WTC11 (cell line): ENCODE results near the gene ZNF768. TPM values are rescaled to one million over a fixed set of nuclear protein-coding genes. Genes with fewer than 3 reads are reported as not detected.

Experiments
- ATAC-seq: fragments of 200-7000 bp; cut with Tn5 transposase; 2 replicates; pipeline ENCODE4 v1.10.0; 2021; ENCODE audit warnings: mild to moderate bottlenecking, moderate library complexity
- CTCF ChIA-PET: fragments of 300-600 bp; sonication (Branson Sonifier 250); formaldehyde crosslinking; loops from one replicate; lab custom pipeline; 2021; ENCODE audit warnings: antibody characterized with exemption; lab: Charles Lee
- POLR2A ChIA-PET: fragments of 350-600 bp; sonication (Branson Sonifier 250); formaldehyde crosslinking; loops from one replicate; lab custom pipeline; 2021; ENCODE audit warnings: antibody characterized with exemption; lab: Charles Lee
- DNase-seq: peaks from one replicate; pipeline ENCODE4 v3.0.0; 2021; ENCODE audit warnings: low spot score
- H3K27ac Mint-ChIP-seq: 2 replicates; pipeline ENCODE4 v1.8.0; 2021; ENCODE audit warnings: mixed read lengths
- H3K27me3 Mint-ChIP-seq: 2 replicates; pipeline ENCODE4 v1.8.0; 2021; ENCODE audit warnings: low read depth, mild to moderate bottlenecking, moderate library complexity, mixed read lengths
- H3K36me3 Mint-ChIP-seq: 2 replicates; pipeline ENCODE4 v1.8.0; 2021; ENCODE audit warnings: mixed read lengths
- H3K4me1 Mint-ChIP-seq: 2 replicates; pipeline ENCODE4 v1.8.0; 2022; ENCODE audit warnings: mixed read lengths
- H3K4me3 Mint-ChIP-seq: 2 replicates; pipeline ENCODE4 v1.8.0; 2021; ENCODE audit warnings: mild to moderate bottlenecking, moderate library complexity, mixed read lengths
- H3K9me3 Mint-ChIP-seq: 2 replicates; pipeline ENCODE4 v1.8.0; 2021; ENCODE audit warnings: mixed read lengths
- ATF1 ChIP-seq: sonication (generic); formaldehyde crosslinking; IDR thresholded peaks from 2 replicates; pipeline ENCODE4 v1.8.1; 2023; ENCODE audit warnings: mild to moderate bottlenecking, moderate library complexity, missing genetic modification reagents
- EMX1 ChIP-seq: fragments of 250-450 bp; sonication (Bioruptor Pico); IDR thresholded peaks from 2 replicates; pipeline ENCODE4 v1.8.0; 2021; ENCODE audit warnings: mild to moderate bottlenecking
- KAT7 ChIP-seq: sonication (generic); formaldehyde crosslinking; IDR thresholded peaks from 2 replicates; pipeline ENCODE4 v1.8.1; 2023; ENCODE audit warnings: missing genetic modification reagents, mild to moderate bottlenecking, borderline replicate concordance
- NFYB ChIP-seq: sonication (generic); formaldehyde crosslinking; conservative IDR thresholded peaks from 2 replicates; pipeline ENCODE4 v1.8.0; 2022; ENCODE audit warnings: low read depth, missing genetic modification reagents
- NR2C2 ChIP-seq: sonication (generic); formaldehyde crosslinking; IDR thresholded peaks from 2 replicates; pipeline ENCODE4 v1.8.0; 2022; ENCODE audit warnings: mild to moderate bottlenecking, missing genetic modification reagents
- RORB ChIP-seq: fragments of 250-450 bp; sonication (Bioruptor Pico); IDR thresholded peaks from 2 replicates; pipeline ENCODE4 v1.9.0; 2021; ENCODE audit warnings: mild to moderate bottlenecking
- SMAD3 ChIP-seq: sonication (generic); formaldehyde crosslinking; IDR thresholded peaks from 2 replicates; pipeline ENCODE4 v1.8.0; 2022; ENCODE audit warnings: missing genetic modification reagents, mild to moderate bottlenecking, borderline replicate concordance
- SMAD4 ChIP-seq: sonication (generic); formaldehyde crosslinking; IDR thresholded peaks from 2 replicates; pipeline ENCODE4 v1.8.0; 2022; ENCODE audit warnings: mild to moderate bottlenecking, missing genetic modification reagents
- TCF7 ChIP-seq: sonication (generic); formaldehyde crosslinking; IDR thresholded peaks from 2 replicates; pipeline ENCODE4 v1.8.0; 2022; ENCODE audit warnings: mild to moderate bottlenecking, low read depth, missing genetic modification reagents, moderate library complexity
- ZNF317 ChIP-seq: sonication (generic); formaldehyde crosslinking; IDR thresholded peaks from 2 replicates; pipeline ENCODE4 v1.8.1; 2023; ENCODE audit warnings: low read depth, mild to moderate bottlenecking, moderate library complexity, missing genetic modification reagents, borderline replicate concordance
- total RNA-seq: library from RNA; stranded (reverse); gene quantifications from 3 replicates; pipeline ENCODE4 v1.2.3, GENCODE V29; 2021
- TF ChIP-seq, protein P1 (sequence below): sonication (generic); formaldehyde crosslinking; IDR thresholded peaks from 2 replicates; pipeline ENCODE4 v1.8.1; 2022; ENCODE audit warnings: mild to moderate bottlenecking, missing genetic modification reagents, moderate library complexity, borderline replicate concordance
- TF ChIP-seq, protein P2 (sequence below): fragments of 250-450 bp; sonication (Bioruptor Pico); IDR thresholded peaks from 2 replicates; pipeline ENCODE4 v1.9.0; 2021; ENCODE audit warnings: moderate library complexity, mild to moderate bottlenecking, inconsistent platforms, borderline replicate concordance
- TF ChIP-seq, protein P3 (sequence below): fragments of 250-450 bp; sonication (Bioruptor Pico); IDR thresholded peaks from 2 replicates; pipeline ENCODE4 v1.9.0; 2021; ENCODE audit warnings: mild to moderate bottlenecking, borderline replicate concordance
- TF ChIP-seq, protein P4 (sequence below): sonication (generic); formaldehyde crosslinking; IDR thresholded peaks from 2 replicates; pipeline ENCODE4 v1.8.0; 2022; ENCODE audit warnings: mild to moderate bottlenecking, missing genetic modification reagents
- TF ChIP-seq, protein P5 (sequence below): sonication (generic); formaldehyde crosslinking; IDR thresholded peaks from 2 replicates; pipeline ENCODE4 v1.8.0; 2023; ENCODE audit warnings: missing genetic modification reagents
- TF ChIP-seq, protein P6 (sequence below): sonication (generic); formaldehyde crosslinking; IDR thresholded peaks from 2 replicates; pipeline ENCODE4 v1.8.1; 2023; ENCODE audit warnings: mild to moderate bottlenecking, missing genetic modification reagents, moderate library complexity
- TF ChIP-seq, protein P7 (sequence below): sonication (generic); formaldehyde crosslinking; IDR thresholded peaks from 2 replicates; pipeline ENCODE4 v1.8.1; 2022; ENCODE audit warnings: mild to moderate bottlenecking, moderate library complexity, missing genetic modification reagents
- TF ChIP-seq, protein P8 (sequence below): sonication (generic); formaldehyde crosslinking; conservative IDR thresholded peaks from 2 replicates; pipeline ENCODE4 v1.8.1; 2022; ENCODE audit warnings: mild to moderate bottlenecking, missing genetic modification reagents

Gene ZNF768
- total RNA-seq, 1 experiment from 2014 or later = 35.9 TPM

DNA sequence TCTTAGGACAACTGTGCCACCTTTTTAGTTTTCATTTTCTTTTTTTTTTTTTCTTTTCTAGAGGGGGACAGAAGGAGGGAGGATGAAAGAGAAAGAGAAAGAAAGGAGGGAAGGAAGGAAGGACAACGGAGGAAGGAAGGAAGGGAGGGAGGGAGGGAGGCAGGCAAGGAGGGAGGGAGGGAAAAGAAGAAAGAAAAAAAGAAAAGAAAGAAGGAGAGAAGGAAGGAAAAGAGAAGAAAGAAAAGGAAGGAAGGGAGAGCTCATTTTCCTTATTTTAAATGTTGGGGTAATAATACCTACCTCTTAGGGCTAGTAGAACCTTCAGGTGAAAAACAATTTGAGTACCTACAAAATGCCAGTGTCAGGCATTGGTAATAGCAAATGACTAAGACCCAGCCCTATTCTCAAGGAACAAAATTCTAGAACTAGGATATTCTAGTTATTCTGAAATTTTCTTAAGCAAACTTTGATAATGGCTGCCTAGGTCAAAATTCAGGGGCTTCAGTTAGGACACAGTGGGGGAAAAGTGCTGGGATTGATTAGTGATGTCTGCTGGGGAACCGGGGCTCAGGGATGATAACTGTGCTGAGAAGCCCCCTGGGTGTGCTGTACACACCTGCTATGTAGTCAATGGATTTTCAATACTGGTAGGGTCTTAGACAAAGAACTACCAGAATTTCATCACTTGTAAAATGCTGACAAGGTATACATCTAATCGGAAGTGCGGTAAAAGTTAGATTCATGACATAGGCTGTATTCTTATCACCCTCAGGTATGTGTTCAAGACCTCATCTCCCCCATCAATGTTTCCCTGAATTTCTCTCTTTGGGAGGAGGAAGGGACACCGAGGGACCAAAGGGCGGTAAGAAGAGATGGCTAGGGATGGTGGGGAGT is 22.7 kb downstream of the ZNF768 start:
- H3K36me3 Mint-ChIP-seq = no peaks in the 10 kb centered on the region
- TF ChIP-seq KAT7 (CRISPR knock-in tag) = no peak
- TF ChIP-seq ATF1 = no peak
- TF ChIP-seq, protein P1, sequence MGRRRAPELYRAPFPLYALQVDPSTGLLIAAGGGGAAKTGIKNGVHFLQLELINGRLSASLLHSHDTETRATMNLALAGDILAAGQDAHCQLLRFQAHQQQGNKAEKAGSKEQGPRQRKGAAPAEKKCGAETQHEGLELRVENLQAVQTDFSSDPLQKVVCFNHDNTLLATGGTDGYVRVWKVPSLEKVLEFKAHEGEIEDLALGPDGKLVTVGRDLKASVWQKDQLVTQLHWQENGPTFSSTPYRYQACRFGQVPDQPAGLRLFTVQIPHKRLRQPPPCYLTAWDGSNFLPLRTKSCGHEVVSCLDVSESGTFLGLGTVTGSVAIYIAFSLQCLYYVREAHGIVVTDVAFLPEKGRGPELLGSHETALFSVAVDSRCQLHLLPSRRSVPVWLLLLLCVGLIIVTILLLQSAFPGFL = no peak
- no peak for TF ChIP-seq SMAD3 (CRISPR knock-in tag)
- TF ChIP-seq, protein P2, sequence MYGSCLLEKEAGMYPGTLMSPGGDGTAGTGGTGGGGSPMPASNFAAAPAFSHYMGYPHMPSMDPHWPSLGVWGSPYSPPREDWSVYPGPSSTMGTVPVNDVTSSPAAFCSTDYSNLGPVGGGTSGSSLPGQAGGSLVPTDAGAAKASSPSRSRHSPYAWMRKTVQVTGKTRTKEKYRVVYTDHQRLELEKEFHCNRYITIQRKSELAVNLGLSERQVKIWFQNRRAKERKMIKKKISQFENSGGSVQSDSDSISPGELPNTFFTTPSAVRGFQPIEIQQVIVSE (CRISPR knock-in tag) = no peak
- no peak for TF ChIP-seq ZNF317 (CRISPR knock-in tag)
- TF ChIP-seq RORB = no peak
- TF ChIP-seq, protein P3, sequence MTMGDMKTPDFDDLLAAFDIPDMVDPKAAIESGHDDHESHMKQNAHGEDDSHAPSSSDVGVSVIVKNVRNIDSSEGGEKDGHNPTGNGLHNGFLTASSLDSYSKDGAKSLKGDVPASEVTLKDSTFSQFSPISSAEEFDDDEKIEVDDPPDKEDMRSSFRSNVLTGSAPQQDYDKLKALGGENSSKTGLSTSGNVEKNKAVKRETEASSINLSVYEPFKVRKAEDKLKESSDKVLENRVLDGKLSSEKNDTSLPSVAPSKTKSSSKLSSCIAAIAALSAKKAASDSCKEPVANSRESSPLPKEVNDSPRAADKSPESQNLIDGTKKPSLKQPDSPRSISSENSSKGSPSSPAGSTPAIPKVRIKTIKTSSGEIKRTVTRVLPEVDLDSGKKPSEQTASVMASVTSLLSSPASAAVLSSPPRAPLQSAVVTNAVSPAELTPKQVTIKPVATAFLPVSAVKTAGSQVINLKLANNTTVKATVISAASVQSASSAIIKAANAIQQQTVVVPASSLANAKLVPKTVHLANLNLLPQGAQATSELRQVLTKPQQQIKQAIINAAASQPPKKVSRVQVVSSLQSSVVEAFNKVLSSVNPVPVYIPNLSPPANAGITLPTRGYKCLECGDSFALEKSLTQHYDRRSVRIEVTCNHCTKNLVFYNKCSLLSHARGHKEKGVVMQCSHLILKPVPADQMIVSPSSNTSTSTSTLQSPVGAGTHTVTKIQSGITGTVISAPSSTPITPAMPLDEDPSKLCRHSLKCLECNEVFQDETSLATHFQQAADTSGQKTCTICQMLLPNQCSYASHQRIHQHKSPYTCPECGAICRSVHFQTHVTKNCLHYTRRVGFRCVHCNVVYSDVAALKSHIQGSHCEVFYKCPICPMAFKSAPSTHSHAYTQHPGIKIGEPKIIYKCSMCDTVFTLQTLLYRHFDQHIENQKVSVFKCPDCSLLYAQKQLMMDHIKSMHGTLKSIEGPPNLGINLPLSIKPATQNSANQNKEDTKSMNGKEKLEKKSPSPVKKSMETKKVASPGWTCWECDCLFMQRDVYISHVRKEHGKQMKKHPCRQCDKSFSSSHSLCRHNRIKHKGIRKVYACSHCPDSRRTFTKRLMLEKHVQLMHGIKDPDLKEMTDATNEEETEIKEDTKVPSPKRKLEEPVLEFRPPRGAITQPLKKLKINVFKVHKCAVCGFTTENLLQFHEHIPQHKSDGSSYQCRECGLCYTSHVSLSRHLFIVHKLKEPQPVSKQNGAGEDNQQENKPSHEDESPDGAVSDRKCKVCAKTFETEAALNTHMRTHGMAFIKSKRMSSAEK (CRISPR knock-in tag) = no peak
- TF ChIP-seq TCF7 = no peak
- TF ChIP-seq, protein P4, sequence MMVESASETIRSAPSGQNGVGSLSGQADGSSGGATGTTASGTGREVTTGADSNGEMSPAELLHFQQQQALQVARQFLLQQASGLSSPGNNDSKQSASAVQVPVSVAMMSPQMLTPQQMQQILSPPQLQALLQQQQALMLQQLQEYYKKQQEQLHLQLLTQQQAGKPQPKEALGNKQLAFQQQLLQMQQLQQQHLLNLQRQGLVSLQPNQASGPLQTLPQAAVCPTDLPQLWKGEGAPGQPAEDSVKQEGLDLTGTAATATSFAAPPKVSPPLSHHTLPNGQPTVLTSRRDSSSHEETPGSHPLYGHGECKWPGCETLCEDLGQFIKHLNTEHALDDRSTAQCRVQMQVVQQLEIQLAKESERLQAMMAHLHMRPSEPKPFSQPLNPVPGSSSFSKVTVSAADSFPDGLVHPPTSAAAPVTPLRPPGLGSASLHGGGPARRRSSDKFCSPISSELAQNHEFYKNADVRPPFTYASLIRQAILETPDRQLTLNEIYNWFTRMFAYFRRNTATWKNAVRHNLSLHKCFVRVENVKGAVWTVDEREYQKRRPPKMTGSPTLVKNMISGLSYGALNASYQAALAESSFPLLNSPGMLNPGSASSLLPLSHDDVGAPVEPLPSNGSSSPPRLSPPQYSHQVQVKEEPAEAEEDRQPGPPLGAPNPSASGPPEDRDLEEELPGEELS (CRISPR knock-in tag) = no peak
- TF ChIP-seq, protein P5, sequence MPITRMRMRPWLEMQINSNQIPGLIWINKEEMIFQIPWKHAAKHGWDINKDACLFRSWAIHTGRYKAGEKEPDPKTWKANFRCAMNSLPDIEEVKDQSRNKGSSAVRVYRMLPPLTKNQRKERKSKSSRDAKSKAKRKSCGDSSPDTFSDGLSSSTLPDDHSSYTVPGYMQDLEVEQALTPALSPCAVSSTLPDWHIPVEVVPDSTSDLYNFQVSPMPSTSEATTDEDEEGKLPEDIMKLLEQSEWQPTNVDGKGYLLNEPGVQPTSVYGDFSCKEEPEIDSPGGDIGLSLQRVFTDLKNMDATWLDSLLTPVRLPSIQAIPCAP (CRISPR knock-in tag) = no peak
- no peak for TF ChIP-seq NR2C2 (CRISPR knock-in tag)
- TF ChIP-seq, protein P6, sequence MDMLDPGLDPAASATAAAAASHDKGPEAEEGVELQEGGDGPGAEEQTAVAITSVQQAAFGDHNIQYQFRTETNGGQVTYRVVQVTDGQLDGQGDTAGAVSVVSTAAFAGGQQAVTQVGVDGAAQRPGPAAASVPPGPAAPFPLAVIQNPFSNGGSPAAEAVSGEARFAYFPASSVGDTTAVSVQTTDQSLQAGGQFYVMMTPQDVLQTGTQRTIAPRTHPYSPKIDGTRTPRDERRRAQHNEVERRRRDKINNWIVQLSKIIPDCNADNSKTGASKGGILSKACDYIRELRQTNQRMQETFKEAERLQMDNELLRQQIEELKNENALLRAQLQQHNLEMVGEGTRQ (CRISPR knock-in tag) = no peak
- no peak for TF ChIP-seq NFYB (CRISPR knock-in tag)
- TF ChIP-seq SMAD4 (CRISPR knock-in tag) = no peak
- TF ChIP-seq, protein P7, sequence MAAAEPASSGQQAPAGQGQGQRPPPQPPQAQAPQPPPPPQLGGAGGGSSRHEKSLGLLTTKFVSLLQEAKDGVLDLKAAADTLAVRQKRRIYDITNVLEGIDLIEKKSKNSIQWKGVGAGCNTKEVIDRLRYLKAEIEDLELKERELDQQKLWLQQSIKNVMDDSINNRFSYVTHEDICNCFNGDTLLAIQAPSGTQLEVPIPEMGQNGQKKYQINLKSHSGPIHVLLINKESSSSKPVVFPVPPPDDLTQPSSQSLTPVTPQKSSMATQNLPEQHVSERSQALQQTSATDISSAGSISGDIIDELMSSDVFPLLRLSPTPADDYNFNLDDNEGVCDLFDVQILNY (CRISPR knock-in tag) = no peak
- TF ChIP-seq, protein P8, sequence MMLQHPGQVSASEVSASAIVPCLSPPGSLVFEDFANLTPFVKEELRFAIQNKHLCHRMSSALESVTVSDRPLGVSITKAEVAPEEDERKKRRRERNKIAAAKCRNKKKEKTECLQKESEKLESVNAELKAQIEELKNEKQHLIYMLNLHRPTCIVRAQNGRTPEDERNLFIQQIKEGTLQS (CRISPR knock-in tag) = no peak
- no peak for TF ChIP-seq EMX1 (CRISPR knock-in tag)
- no peak overlapping the region for H3K27ac Mint-ChIP-seq
- CTCF ChIA-PET = interaction anchor here (0.6 kb wide), 1 partner anchor 62 kb away, joined by 4 read pairs; no protein-coding TSS in a partner anchor
- ATAC-seq (no peak), DNase-seq (no peak)
- POLR2A ChIA-PET = no interaction called here
- H3K27me3 Mint-ChIP-seq = peaks cover 3% of the 10 kb centered on the region; the same call in 1 of the 2 replicates
- H3K9me3 Mint-ChIP-seq = no peaks in the 10 kb centered on the region
- H3K4me3 Mint-ChIP-seq = no peak overlapping the region
- no peaks in the 10 kb centered on the region for H3K4me1 Mint-ChIP-seq
